GM18505 (cell line): Measurements from ENCODE around the gene PLEKHG3.

Experiments
- ATAC-seq: cut with Tn5 transposase; IDR thresholded peaks from one replicate; pipeline ENCODE4 v1.9.1; 2021; ENCODE audit not compliant: unreplicated experiment
- POLR2A ChIP-seq: IDR thresholded peaks from 4 replicates; pipeline ENCODE4 v1.6.1; 2011; ENCODE audit warnings: borderline replicate concordance; ENCODE audit not compliant: insufficient read depth, insufficient read length; ENCODE audit errors: extremely low read depth

PLEKHG3 gene

GRCh38 chr14:64779472-64779871 lies 75.2 kb downstream of the PLEKHG3 start:
- ATAC-seq = no peak
- TF ChIP-seq POLR2A = no peak

- no peak for ATAC-seq
Observed at GRCh38 chr14:64782196-64782595, 78.0 kb downstream of the PLEKHG3 start.

GRCh38 chr14:64784006-64784405 lies 79.8 kb downstream of the PLEKHG3 start:
- ATAC-seq = no peak
- TF ChIP-seq POLR2A = no peak

More at GRCh38 chr14:64782196-64782595, 78.0 kb downstream of the PLEKHG3 start:
- TF ChIP-seq POLR2A = no peak

GRCh38 chr14:64786296-64787149 lies 82.3 kb downstream of the PLEKHG3 start:
- no peak for ATAC-seq
- TF ChIP-seq POLR2A = no peak

GRCh38 chr14:64787619-64788018 lies 83.4 kb downstream of the PLEKHG3 start:
- ATAC-seq = no peak
- TF ChIP-seq POLR2A = no peak

GRCh38 chr14:64788706-64789105 lies 84.5 kb downstream of the PLEKHG3 start:
- no peak for ATAC-seq
- no peak for TF ChIP-seq POLR2A

GRCh38 chr14:64789696-64790095 lies 85.5 kb downstream of the PLEKHG3 start:
- ATAC-seq = no peak
- TF ChIP-seq POLR2A = no peak

- no peak for ATAC-seq
- no peak for TF ChIP-seq POLR2A
Observed at GRCh38 chr14:64790478-64790877, 86.3 kb downstream of the PLEKHG3 start.

GRCh38 chr14:64792231-64792630 lies 88.0 kb downstream of the PLEKHG3 start:
- TF ChIP-seq POLR2A = no peak

GRCh38 chr14:64792871-64793560 lies 88.8 kb downstream of the PLEKHG3 start:
- TF ChIP-seq POLR2A = no peak
- no peak for ATAC-seq

More at GRCh38 chr14:64792231-64792630, 88.0 kb downstream of the PLEKHG3 start:
- no peak for ATAC-seq

- no peak for TF ChIP-seq POLR2A
- ATAC-seq = no peak
Observed at GRCh38 chr14:64795211-64795610, 91.0 kb downstream of the PLEKHG3 start.

- TF ChIP-seq POLR2A = no peak
- ATAC-seq = no peak
Observed at GRCh38 chr14:64795921-64796320, 91.7 kb downstream of the PLEKHG3 start.

GRCh38 chr14:64796369-64796768 lies 92.1 kb downstream of the PLEKHG3 start:
- ATAC-seq = no peak
- TF ChIP-seq POLR2A = no peak

GRCh38 chr14:64799555-64799954 lies 95.3 kb downstream of the PLEKHG3 start:
- TF ChIP-seq POLR2A = no peak
- ATAC-seq = no peak
